SU-DHL-6 (cell line): Measurements from ENCODE around the gene KIF15.

Source experiments
- CTCF ChIP-seq: fragments of 200-600 bp; sonication (generic); IDR thresholded peaks from one replicate; pipeline ENCODE4 v1.5.1; 2017; ENCODE audit warnings: antibody characterized with exemption, mild to moderate bottlenecking, low read length, moderate library complexity; ENCODE audit not compliant: insufficient read depth, poor library complexity, severe bottlenecking
- EZH2phosphoT487 ChIP-seq: fragments of 200-600 bp; sonication (generic), shearing (Covaris generic); conservative IDR thresholded peaks from 2 replicates; pipeline ENCODE4 v1.6.1; 2018; ENCODE audit warnings: mild to moderate bottlenecking, antibody characterized with exemption, low read length, moderate library complexity, mixed read lengths

GRCh38 chr3:44885618-44886017 lies 124.0 kb downstream of the KIF15 start:
- TF ChIP-seq CTCF: no peak
- TF ChIP-seq EZH2phosphoT487: no peak
